ENCODE measurements around the gene ZSWIM3.

Gene ZSWIM3

DNA sequence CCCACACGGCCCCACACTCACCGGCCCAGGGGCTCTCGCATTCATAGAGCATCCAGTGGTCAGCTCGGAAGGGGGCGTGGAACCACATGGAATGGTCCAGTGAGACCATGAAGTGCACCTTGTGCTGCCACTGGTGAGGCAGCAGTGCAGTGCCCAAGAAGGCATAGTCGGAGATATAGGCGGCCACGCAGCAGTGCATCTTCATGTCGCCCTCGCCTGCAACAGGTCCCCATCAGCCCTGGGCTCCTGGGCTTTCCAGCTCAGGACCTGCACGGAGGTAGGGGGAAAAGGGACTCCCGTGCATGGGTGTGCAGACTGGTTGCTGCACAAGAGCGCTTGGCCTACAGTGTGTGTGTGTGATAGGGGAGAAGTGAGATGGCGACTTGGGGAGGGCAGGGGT is 13.9 kb upstream of the ZSWIM3 start:
- H3K27me3 ChIP-seq (ENCODE audit: control insufficient read depth, insufficient read depth, low read length, poor library complexity, severe bottlenecking) = no peaks in the 10 kb centered on the region
- H3K4me3 ChIP-seq (ENCODE audit: insufficient read depth, low read depth, low read length) = no peak overlapping the region
- H3K36me3 ChIP-seq (ENCODE audit: control insufficient read depth, insufficient read depth, low read length) = peaks cover 21% of the 10 kb centered on the region
- WGBS, 2 experiments = 94 to 95% methylated on average over 14 of the region's 14 CpGs
- no peaks in the 10 kb centered on the region for H3K4me1 ChIP-seq (ENCODE audit: control insufficient read depth, insufficient read depth, low read length)
- no peaks in the 10 kb centered on the region for H3K9me3 ChIP-seq (ENCODE audit: control insufficient read depth, low read length)
- no peak overlapping the region for H3K27ac ChIP-seq (ENCODE audit: insufficient read depth, low read depth, low read length, poor library complexity, severe bottlenecking)

DNA sequence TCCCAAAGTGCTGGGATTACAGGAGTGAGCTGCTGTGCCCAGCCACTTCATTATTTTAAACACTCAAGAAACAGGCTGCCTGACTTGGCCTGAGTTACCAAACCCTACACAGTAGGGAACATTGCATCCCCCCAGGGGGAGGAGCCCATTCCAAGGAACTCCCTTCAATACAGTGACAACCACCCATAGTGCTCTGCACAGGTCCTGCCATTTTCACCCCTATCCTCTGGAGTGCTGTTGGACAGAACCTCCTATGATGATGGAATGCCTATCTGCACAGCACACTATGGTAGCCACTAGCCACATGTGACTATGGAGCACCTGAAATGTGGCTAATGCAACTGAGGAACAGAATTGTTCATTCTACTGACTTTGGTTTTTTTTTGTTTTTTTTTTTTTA is 12.0 kb upstream of the ZSWIM3 start:
- no peaks in the 10 kb centered on the region for H3K27me3 ChIP-seq (ENCODE audit: control insufficient read depth, insufficient read depth, low read length, poor library complexity, severe bottlenecking)
- H3K4me3 ChIP-seq (ENCODE audit: insufficient read depth, low read depth, low read length) = no peak overlapping the region
- peaks cover 21% of the 10 kb centered on the region for H3K36me3 ChIP-seq (ENCODE audit: control insufficient read depth, insufficient read depth, low read length)
- no peaks in the 10 kb centered on the region for H3K9me3 ChIP-seq (ENCODE audit: control insufficient read depth, low read length)
- no peaks in the 10 kb centered on the region for H3K4me1 ChIP-seq (ENCODE audit: control insufficient read depth, insufficient read depth, low read length)
- no peak overlapping the region for H3K27ac ChIP-seq (ENCODE audit: insufficient read depth, low read depth, low read length, poor library complexity, severe bottlenecking)

DNA sequence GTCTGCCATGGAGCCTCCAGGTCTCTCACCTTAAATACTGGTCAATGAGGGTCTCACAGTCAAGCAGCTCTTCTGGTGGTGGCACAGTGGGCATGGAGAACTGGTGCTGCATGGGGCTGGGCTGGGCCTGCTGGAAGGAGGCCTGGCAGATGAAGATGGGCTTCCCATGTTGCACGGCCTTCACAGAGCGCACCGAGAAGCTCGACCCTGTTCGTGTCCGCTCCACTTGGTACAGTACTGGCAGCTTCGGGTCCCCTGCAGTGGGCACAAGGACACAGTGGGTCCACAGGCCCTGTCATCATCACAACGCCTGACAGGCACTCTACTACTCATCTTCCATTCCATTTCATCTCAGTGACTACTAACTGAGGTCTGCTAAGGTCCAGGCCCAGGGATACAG is 9.0 kb upstream of the ZSWIM3 start:
- 90 to 95% methylated on average over 8 of the region's 8 CpGs for WGBS, 2 experiments
- Histone ChIP-seq H3K4me3 (ENCODE audit: insufficient read depth, low read depth, low read length) (no peak overlapping the region), H3K27me3 (ENCODE audit: control insufficient read depth, insufficient read depth, low read length, poor library complexity, severe bottlenecking) (no peaks in the 10 kb centered on the region), H3K36me3 (ENCODE audit: control insufficient read depth, insufficient read depth, low read length) (peaks cover 11% of the 10 kb centered on the region), H3K4me1 (ENCODE audit: control insufficient read depth, insufficient read depth, low read length) (no peaks in the 10 kb centered on the region), H3K9me3 (ENCODE audit: control insufficient read depth, low read length) (no peaks in the 10 kb centered on the region), H3K27ac (ENCODE audit: insufficient read depth, low read depth, low read length, poor library complexity, severe bottlenecking) (no peak overlapping the region)

DNA sequence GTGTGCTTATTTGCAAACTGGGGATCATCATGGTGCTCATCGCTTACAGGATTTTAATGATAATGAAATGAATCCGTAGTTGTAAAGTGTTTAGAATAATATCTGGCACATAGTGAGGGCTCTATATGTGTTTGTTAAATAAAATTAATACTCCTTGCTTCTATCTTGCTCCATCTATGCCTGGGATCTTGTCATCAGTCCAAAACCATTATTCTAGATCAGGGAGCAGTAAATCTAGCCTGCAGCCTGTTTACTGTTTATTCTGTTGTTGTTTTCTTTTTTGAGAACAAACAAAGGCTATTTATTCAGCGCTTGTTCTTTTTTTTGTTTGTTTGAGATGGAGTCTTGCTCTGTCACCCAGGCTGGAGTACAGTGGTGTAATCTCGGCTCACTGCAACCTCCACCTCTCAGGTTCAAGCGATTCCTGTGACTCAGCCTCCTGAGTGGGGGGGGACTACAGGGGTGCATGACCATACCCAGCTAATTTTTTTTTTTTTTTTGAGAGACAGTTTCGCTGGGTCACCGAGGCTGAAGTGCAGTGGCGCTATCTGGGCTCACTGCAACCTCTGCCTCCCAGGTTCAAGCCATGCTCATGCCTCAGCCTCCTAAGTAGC is 8.3 kb upstream of the ZSWIM3 start:
- Histone ChIP-seq H3K4me1 (ENCODE audit: control insufficient read depth, insufficient read depth, low read length) (no peaks in the 10 kb centered on the region), H3K9me3 (ENCODE audit: control insufficient read depth, low read length) (no peaks in the 10 kb centered on the region), H3K36me3 (ENCODE audit: control insufficient read depth, insufficient read depth, low read length) (peaks cover 5% of the 10 kb centered on the region), H3K4me3 (ENCODE audit: insufficient read depth, low read depth, low read length) (no peak overlapping the region), H3K27ac (ENCODE audit: insufficient read depth, low read depth, low read length, poor library complexity, severe bottlenecking) (no peak overlapping the region), H3K27me3 (ENCODE audit: control insufficient read depth, insufficient read depth, low read length, poor library complexity, severe bottlenecking) (no peaks in the 10 kb centered on the region)
- WGBS, 2 experiments = 94 to 98% methylated on average over 8 of the region's 8 CpGs

DNA sequence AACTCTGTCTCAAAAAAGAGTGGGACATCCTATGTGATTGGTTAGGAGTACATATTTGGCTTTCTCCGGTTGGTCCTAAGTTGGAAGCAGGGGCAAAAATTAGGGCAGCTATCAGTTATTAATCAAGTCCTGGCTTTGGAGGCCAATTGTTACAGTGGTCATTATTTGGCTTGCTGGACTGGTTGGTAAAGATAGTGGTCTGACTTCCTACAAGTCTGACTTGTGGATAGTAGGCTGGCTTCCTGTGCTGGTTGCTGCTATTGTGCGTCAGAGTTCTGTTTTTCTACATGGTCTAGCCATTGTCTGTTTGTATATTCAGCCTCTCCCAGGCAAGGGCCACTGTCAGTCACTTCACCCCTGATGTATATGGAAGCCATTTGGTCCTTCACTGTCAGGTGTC is 7.2 kb upstream of the ZSWIM3 start:
- no peaks in the 10 kb centered on the region for H3K27me3 ChIP-seq (ENCODE audit: control insufficient read depth, insufficient read depth, low read length, poor library complexity, severe bottlenecking)
- H3K9me3 ChIP-seq (ENCODE audit: control insufficient read depth, low read length) = no peaks in the 10 kb centered on the region
- no peaks in the 10 kb centered on the region for H3K36me3 ChIP-seq (ENCODE audit: control insufficient read depth, insufficient read depth, low read length)
- H3K4me3 ChIP-seq (ENCODE audit: insufficient read depth, low read depth, low read length) = no peak overlapping the region
- no peak overlapping the region for H3K27ac ChIP-seq (ENCODE audit: insufficient read depth, low read depth, low read length, poor library complexity, severe bottlenecking)
- WGBS, 2 experiments = 93 to 95% methylated on average over 2 of the region's 2 CpGs
- no peaks in the 10 kb centered on the region for H3K4me1 ChIP-seq (ENCODE audit: control insufficient read depth, insufficient read depth, low read length)

DNA sequence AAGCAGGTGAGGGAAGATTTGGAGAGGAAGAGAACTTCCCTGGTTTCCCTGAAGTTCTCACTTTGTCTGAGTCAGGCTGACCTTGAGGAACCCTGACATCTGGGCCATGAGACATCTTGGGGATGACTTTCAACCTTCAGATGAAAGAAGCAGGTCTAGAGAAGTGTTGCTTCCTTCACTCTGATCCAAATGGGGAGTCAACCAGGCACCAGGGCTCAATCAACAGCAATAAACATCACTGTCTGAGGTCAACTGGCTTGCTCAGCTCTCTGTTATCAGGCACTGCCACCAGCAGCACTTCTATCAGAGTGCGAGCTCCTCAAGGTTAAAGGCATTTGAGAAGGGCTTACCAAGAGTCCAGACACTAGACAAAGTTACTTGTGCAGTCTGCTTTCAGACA is 6.5 kb upstream of the ZSWIM3 start:
- Histone ChIP-seq H3K4me1 (ENCODE audit: control insufficient read depth, insufficient read depth, low read length) (no peaks in the 10 kb centered on the region), H3K27me3 (ENCODE audit: control insufficient read depth, insufficient read depth, low read length, poor library complexity, severe bottlenecking) (no peaks in the 10 kb centered on the region), H3K36me3 (ENCODE audit: control insufficient read depth, insufficient read depth, low read length) (no peaks in the 10 kb centered on the region), H3K9me3 (ENCODE audit: control insufficient read depth, low read length) (no peaks in the 10 kb centered on the region), H3K27ac (ENCODE audit: insufficient read depth, low read depth, low read length, poor library complexity, severe bottlenecking) (no peak overlapping the region), H3K4me3 (ENCODE audit: insufficient read depth, low read depth, low read length) (no peak overlapping the region)
- 93 to 100% methylated on average over 1 of the region's 1 CpG for WGBS, 2 experiments

DNA sequence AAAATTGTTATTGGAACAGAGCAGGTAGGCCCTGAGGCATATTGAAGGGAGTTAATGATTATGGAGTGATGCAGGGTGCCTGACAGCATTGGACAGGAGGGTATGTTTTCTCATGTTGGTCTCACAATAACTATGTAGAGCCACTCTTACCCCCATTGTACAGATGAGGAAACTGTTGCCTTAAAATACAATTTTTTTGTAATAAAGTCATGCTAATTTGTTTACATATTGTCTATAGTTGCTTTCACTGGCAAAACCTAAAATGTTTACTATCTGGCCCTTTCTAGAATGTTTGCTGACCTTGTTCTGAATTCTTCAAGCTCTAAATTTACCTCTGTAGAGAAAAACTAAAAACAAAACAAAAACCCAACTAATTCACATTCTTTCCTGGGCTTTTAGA is 5.9 kb upstream of the ZSWIM3 start:
- H3K27me3 ChIP-seq (ENCODE audit: control insufficient read depth, insufficient read depth, low read length, poor library complexity, severe bottlenecking) = no peaks in the 10 kb centered on the region
- H3K4me3 ChIP-seq (ENCODE audit: insufficient read depth, low read depth, low read length) = no peak overlapping the region
- H3K4me1 ChIP-seq (ENCODE audit: control insufficient read depth, insufficient read depth, low read length) = no peaks in the 10 kb centered on the region
- H3K9me3 ChIP-seq (ENCODE audit: control insufficient read depth, low read length) = no peaks in the 10 kb centered on the region
- H3K36me3 ChIP-seq (ENCODE audit: control insufficient read depth, insufficient read depth, low read length) = no peaks in the 10 kb centered on the region
- H3K27ac ChIP-seq (ENCODE audit: insufficient read depth, low read depth, low read length, poor library complexity, severe bottlenecking) = no peak overlapping the region

DNA sequence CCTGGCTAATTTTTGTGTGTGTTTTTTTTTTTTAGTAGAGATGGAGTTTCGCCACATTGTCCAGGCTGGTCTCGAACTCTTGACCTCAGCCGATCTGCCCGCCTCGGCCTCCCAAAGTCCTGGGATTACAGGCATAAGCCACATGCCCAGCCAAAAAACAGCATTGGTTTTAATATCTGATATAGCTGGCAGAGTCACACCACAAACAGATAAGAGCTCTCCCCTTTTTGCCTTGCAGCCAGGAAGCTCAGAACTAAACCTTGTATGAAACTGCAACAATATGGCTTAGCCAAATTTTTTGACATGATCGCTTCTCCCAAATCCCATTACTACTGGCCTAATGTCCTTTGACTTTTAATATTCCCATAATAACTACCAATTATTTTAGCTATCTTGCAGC is 5.1 kb upstream of the ZSWIM3 start:
- Histone ChIP-seq H3K4me3 (ENCODE audit: insufficient read depth, low read depth, low read length) (no peak overlapping the region), H3K9me3 (ENCODE audit: control insufficient read depth, low read length) (no peaks in the 10 kb centered on the region), H3K27ac (ENCODE audit: insufficient read depth, low read depth, low read length, poor library complexity, severe bottlenecking) (no peak overlapping the region), H3K27me3 (ENCODE audit: control insufficient read depth, insufficient read depth, low read length, poor library complexity, severe bottlenecking) (no peaks in the 10 kb centered on the region), H3K4me1 (ENCODE audit: control insufficient read depth, insufficient read depth, low read length) (no peaks in the 10 kb centered on the region), H3K36me3 (ENCODE audit: control insufficient read depth, insufficient read depth, low read length) (no peaks in the 10 kb centered on the region)
- WGBS, 2 experiments = 93 to 96% methylated on average over 6 of the region's 6 CpGs

DNA sequence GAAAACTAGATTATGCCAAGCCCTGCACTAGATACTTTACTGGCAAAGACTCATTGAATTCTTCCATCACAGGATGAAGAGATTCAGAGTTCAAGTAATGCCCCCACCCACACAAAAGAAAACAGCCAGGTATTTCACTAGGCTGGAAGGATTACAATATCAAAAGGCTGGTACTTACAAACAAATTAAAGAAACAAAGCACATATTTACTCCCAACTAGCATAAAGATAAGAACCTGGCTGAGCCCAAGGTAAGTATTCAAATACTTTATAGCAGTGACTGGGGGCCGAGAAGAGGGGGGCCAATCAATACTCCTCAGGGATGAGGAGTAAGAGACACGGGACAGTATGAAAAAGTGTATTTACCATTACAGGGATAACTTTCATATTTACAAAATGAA is 3.9 kb upstream of the ZSWIM3 start:
- Histone ChIP-seq H3K27ac (ENCODE audit: insufficient read depth, low read depth, low read length, poor library complexity, severe bottlenecking) (no peak overlapping the region), H3K9me3 (ENCODE audit: control insufficient read depth, low read length) (no peaks in the 10 kb centered on the region), H3K4me1 (ENCODE audit: control insufficient read depth, insufficient read depth, low read length) (peaks cover 2% of the 10 kb centered on the region), H3K27me3 (ENCODE audit: control insufficient read depth, insufficient read depth, low read length, poor library complexity, severe bottlenecking) (no peaks in the 10 kb centered on the region), H3K4me3 (ENCODE audit: insufficient read depth, low read depth, low read length) (no peak overlapping the region), H3K36me3 (ENCODE audit: control insufficient read depth, insufficient read depth, low read length) (no peaks in the 10 kb centered on the region)
- WGBS, 2 experiments = 57% methylated on average over 1 of the region's 2 CpGs; no CpG with 5 or more reads in 1 of the 2 experiments

DNA sequence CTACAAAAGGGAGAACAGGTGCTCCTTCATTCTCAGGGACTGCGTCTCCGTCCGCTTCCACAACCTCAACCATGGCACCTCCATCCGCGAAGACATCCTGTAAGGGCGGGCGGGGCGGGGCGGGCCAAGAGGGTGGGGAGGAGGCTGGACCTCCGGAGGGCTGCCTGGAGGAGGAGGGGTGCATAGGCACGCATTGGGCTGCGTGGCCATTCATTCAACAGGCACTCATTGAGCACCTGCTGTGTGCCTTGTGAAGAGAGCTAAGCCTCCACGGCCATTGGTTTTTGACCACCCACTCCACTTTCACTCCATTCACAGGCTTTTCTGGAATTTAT is 435 bp downstream of the ZSWIM3 start:
- no peaks in the 10 kb centered on the region for H3K36me3 ChIP-seq (ENCODE audit: control insufficient read depth, insufficient read depth, low read length)
- H3K9me3 ChIP-seq (ENCODE audit: control insufficient read depth, low read length) = no peaks in the 10 kb centered on the region
- H3K27me3 ChIP-seq (ENCODE audit: control insufficient read depth, insufficient read depth, low read length, poor library complexity, severe bottlenecking) = no peaks in the 10 kb centered on the region
- peaks cover 3% of the 10 kb centered on the region for H3K4me1 ChIP-seq (ENCODE audit: control insufficient read depth, insufficient read depth, low read length)
- peak overlapping the region; percentile 76 for H3K4me3 ChIP-seq (ENCODE audit: insufficient read depth, low read depth, low read length)
- H3K27ac ChIP-seq (ENCODE audit: insufficient read depth, low read depth, low read length, poor library complexity, severe bottlenecking) = no peak overlapping the region
- 3 to 4% methylated on average over 13 of the region's 13 CpGs for WGBS, 2 experiments

DNA sequence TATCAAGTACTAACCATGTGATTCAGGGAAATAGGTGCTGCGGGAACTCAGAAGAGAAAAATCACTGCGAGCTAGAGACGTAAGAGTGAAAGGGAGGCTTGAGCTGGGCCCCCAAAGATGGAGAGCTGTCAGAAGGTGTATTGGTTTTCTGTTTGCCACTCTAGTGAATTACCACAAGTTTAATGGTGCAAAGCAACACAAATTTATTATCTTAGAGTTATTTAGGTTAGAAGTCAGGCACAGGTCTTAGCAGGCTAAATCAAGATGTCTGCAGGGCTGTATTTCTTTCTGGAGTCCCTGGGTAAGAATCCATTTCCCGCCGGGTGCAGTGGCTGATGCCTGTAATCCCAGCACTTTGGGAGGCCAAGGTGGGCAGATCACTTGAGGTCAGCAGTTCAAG is 2.5 kb downstream of the ZSWIM3 start:
- no peak overlapping the region for H3K27ac ChIP-seq (ENCODE audit: insufficient read depth, low read depth, low read length, poor library complexity, severe bottlenecking)
- H3K4me3 ChIP-seq (ENCODE audit: insufficient read depth, low read depth, low read length) = no peak overlapping the region
- H3K36me3 ChIP-seq (ENCODE audit: control insufficient read depth, insufficient read depth, low read length) = no peaks in the 10 kb centered on the region
- peaks cover 3% of the 10 kb centered on the region for H3K4me1 ChIP-seq (ENCODE audit: control insufficient read depth, insufficient read depth, low read length)
- no peaks in the 10 kb centered on the region for H3K9me3 ChIP-seq (ENCODE audit: control insufficient read depth, low read length)
- WGBS, 2 experiments = 93 to 95% methylated on average over 5 of the region's 5 CpGs
- no peaks in the 10 kb centered on the region for H3K27me3 ChIP-seq (ENCODE audit: control insufficient read depth, insufficient read depth, low read length, poor library complexity, severe bottlenecking)

Measured in ectodermal cell (in vitro differentiated cells).